ENCODE data around the gene SLC6A2.

GRCh38 chr16:55645986-55646385 lies 9.8 kb upstream of the SLC6A2 start:
- no peak for TF ChIP-seq CTCF (IDR thresholded peaks at IDR 0.05)
- TF ChIP-seq POLR2A (IDR thresholded peaks at IDR 0.05), result no peak
- TF ChIP-seq EP300 (IDR thresholded peaks at IDR 0.05), result no peak
